ENCODE measurements around the gene DET1.

DNA sequence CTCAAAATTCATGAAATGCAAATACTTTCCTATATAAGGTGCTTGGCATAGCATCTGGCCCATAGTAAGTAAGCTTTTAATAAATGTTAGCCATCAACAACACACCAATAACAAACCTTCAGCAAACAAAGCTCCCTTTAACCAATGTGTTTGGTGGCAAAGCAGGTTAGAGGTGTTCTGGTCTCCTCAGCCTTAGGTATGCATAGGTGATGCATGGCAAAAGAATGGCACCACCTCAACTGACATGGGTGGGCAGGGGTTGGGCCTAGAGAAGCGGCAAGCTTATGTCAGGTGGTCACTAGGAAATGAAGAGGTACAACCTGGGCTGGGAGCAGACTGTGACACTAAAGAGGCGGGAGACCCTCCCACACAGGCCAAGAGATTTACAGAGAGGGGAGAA is 40.8 kb downstream of the DET1 start:
- TF ChIP-seq FOXA1 (IDR thresholded peaks at IDR 0.05): no peak
- TF ChIP-seq FOXA1 (CRISPR knock-in tag; IDR thresholded peaks at IDR 0.05): no peak
- TF ChIP-seq, protein P1, sequence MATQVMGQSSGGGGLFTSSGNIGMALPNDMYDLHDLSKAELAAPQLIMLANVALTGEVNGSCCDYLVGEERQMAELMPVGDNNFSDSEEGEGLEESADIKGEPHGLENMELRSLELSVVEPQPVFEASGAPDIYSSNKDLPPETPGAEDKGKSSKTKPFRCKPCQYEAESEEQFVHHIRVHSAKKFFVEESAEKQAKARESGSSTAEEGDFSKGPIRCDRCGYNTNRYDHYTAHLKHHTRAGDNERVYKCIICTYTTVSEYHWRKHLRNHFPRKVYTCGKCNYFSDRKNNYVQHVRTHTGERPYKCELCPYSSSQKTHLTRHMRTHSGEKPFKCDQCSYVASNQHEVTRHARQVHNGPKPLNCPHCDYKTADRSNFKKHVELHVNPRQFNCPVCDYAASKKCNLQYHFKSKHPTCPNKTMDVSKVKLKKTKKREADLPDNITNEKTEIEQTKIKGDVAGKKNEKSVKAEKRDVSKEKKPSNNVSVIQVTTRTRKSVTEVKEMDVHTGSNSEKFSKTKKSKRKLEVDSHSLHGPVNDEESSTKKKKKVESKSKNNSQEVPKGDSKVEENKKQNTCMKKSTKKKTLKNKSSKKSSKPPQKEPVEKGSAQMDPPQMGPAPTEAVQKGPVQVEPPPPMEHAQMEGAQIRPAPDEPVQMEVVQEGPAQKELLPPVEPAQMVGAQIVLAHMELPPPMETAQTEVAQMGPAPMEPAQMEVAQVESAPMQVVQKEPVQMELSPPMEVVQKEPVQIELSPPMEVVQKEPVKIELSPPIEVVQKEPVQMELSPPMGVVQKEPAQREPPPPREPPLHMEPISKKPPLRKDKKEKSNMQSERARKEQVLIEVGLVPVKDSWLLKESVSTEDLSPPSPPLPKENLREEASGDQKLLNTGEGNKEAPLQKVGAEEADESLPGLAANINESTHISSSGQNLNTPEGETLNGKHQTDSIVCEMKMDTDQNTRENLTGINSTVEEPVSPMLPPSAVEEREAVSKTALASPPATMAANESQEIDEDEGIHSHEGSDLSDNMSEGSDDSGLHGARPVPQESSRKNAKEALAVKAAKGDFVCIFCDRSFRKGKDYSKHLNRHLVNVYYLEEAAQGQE (IDR thresholded peaks at IDR 0.05; ENCODE audit: borderline replicate concordance in 1 of 2, low read depth in 1 of 2, low read length in 2 of 2): no peak
